Smooth muscle cell (in vitro differentiated cells): ENCODE measurements around the gene TCAF1. TPM values are rescaled to one million over a fixed set of nuclear protein-coding genes. Genes with fewer than 3 reads are reported as not detected.

ENCODE experiments used
- DNase-seq: peaks from one replicate; lab custom pipeline; 2025; ENCODE audit not compliant: unreplicated experiment; lab: John Stamatoyannopoulos, UW
- H2AFZ ChIP-seq: fragments of 200-600 bp; sonication (generic); 2 replicates; pipeline ENCODE4 v1.6.0; 2016; ENCODE audit warnings: antibody characterized with exemption, low read depth, mild to moderate bottlenecking
- H3F3A ChIP-seq: fragments of 200-600 bp; sonication (generic); 2 replicates; pipeline ENCODE4 v1.6.0; 2017; ENCODE audit warnings: antibody characterized with exemption, low read depth
- H3K27ac ChIP-seq: fragments of 200-600 bp; sonication (generic); 2 replicates; pipeline ENCODE4 v1.5.1; 2016; ENCODE audit warnings: low read depth, mild to moderate bottlenecking
- H3K27me3 ChIP-seq: fragments of 200-600 bp; sonication (generic); 2 replicates; pipeline ENCODE4 v1.6.1; 2016; ENCODE audit warnings: low read depth, mild to moderate bottlenecking
- H3K36me3 ChIP-seq: fragments of 200-600 bp; sonication (generic); 2 replicates; pipeline ENCODE4 v1.5.1; 2016; ENCODE audit warnings: low read depth
- H3K4me1 ChIP-seq: fragments of 200-600 bp; sonication (generic); 2 replicates; pipeline ENCODE4 v1.5.1; 2016; ENCODE audit warnings: low read depth
- H3K4me2 ChIP-seq: fragments of 200-600 bp; sonication (generic); 2 replicates; pipeline ENCODE4 v1.6.0; 2016; ENCODE audit warnings: mild to moderate bottlenecking
- H3K4me3 ChIP-seq: fragments of 200-600 bp; sonication (generic); 2 replicates; pipeline ENCODE4 v1.5.1; 2016; ENCODE audit warnings: mild to moderate bottlenecking
- H3K79me2 ChIP-seq: fragments of 200-600 bp; sonication (generic); 2 replicates; pipeline ENCODE4 v1.6.0; 2016; ENCODE audit warnings: low read depth, mild to moderate bottlenecking
- H3K9ac ChIP-seq: fragments of 200-600 bp; sonication (generic); 2 replicates; pipeline ENCODE4 v1.6.0; 2016; ENCODE audit warnings: low read depth
- H3K9me3 ChIP-seq: fragments of 200-600 bp; sonication (generic); replicated peaks from 2 replicates; pipeline ENCODE4 v1.5.1; 2016; ENCODE audit warnings: low read depth
- H4K20me1 ChIP-seq: fragments of 200-600 bp; sonication (generic); 2 replicates; pipeline ENCODE4 v1.6.0; 2016; ENCODE audit warnings: low read depth
- WGBS: methylation state at CpG from one replicate; pipeline ENCODE4 v1.1.7; 2016; ENCODE audit warnings: low lambda C conversion rate; 5-methylcytosine and 5-hydroxymethylcytosine counted together
- polyA plus RNA-seq: library from polyadenylated mRNA; unstranded; fragments of >200 nt; fragmentation: Nextera tagmentation; extraction: Ambion mirVana; gene quantifications from 2 replicates; pipeline ENCODE4 v1.2.1, GENCODE V29; 2016
- total RNA-seq: library from RNA; depleted of rRNA; stranded (reverse); fragments of >200 nt; gene quantifications from 2 replicates; pipeline ENCODE4 v1.2.3, GENCODE V29; 2014
- TF ChIP-seq, protein P1 (sequence below): fragments of 200-600 bp; sonication (generic); IDR thresholded peaks from 2 replicates; pipeline ENCODE4 v1.5.1; 2017; ENCODE audit warnings: borderline replicate concordance, mild to moderate bottlenecking, antibody characterized with exemption; ENCODE audit not compliant: insufficient read depth, poor library complexity, severe bottlenecking

Gene TCAF1
- total and polyA plus RNA-seq, 2 experiments from 2014 or later = 147 to 177 TPM

- no peak for DNase-seq
- no peaks in the 10 kb centered on the region for H3K9me3 ChIP-seq
- peak overlapping the region; percentile 71 for H2AFZ ChIP-seq
- peaks cover 52% of the 10 kb centered on the region for H3K79me2 ChIP-seq
- WGBS = 2% methylated on average over 14 of the region's 14 CpGs
- peaks cover 50% of the 10 kb centered on the region for H4K20me1 ChIP-seq
- H3K27me3 ChIP-seq = no peaks in the 10 kb centered on the region
- H3K27ac ChIP-seq = peak overlapping the region; percentile 87
- TF ChIP-seq, protein P1, sequence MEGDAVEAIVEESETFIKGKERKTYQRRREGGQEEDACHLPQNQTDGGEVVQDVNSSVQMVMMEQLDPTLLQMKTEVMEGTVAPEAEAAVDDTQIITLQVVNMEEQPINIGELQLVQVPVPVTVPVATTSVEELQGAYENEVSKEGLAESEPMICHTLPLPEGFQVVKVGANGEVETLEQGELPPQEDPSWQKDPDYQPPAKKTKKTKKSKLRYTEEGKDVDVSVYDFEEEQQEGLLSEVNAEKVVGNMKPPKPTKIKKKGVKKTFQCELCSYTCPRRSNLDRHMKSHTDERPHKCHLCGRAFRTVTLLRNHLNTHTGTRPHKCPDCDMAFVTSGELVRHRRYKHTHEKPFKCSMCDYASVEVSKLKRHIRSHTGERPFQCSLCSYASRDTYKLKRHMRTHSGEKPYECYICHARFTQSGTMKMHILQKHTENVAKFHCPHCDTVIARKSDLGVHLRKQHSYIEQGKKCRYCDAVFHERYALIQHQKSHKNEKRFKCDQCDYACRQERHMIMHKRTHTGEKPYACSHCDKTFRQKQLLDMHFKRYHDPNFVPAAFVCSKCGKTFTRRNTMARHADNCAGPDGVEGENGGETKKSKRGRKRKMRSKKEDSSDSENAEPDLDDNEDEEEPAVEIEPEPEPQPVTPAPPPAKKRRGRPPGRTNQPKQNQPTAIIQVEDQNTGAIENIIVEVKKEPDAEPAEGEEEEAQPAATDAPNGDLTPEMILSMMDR = no peak
- H3K36me3 ChIP-seq = no peaks in the 10 kb centered on the region
- H3K4me1 ChIP-seq = peaks cover 46% of the 10 kb centered on the region
- no peaks in the 10 kb centered on the region for H3F3A ChIP-seq
- peak overlapping the region; percentile 88 for H3K4me2 ChIP-seq
- peak overlapping the region; percentile 91 for H3K9ac ChIP-seq
- H3K4me3 ChIP-seq = peak overlapping the region; percentile 87
These were observed 676 bp downstream of the TCAF1 start for GRCh38 chr7:143901332-143901667.

DNA sequence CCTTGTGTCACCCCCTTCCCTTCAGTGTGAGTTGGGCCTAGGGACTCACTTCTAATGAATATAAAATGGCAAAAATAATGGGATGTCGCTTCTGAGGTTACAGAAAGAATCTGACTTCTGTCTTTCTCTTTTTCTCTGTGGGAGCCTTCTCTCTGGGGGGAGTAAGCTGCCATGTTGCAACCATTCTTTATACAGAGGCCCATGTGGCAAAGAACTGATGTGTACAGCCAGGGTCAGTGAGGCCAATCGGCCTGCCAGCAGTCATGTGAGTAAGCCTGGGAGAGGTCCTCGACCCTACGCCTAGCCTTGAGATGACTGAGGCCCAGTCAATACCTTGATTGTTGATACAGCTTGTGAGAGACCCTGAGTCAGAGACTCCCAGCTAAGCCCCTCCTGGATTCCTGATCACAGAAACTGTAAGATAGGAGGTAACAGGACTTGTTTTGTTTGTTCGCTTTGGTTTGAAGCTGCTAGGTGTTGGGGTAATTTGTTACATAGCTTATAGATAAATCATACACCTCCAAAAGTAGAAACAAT, 1.7 kb downstream of the TCAF1 start:
- no peak for DNase-seq
- WGBS = 49% methylated on average over 5 of the region's 5 CpGs
- peak overlapping the region; percentile 87 for H3K4me3 ChIP-seq

DNA sequence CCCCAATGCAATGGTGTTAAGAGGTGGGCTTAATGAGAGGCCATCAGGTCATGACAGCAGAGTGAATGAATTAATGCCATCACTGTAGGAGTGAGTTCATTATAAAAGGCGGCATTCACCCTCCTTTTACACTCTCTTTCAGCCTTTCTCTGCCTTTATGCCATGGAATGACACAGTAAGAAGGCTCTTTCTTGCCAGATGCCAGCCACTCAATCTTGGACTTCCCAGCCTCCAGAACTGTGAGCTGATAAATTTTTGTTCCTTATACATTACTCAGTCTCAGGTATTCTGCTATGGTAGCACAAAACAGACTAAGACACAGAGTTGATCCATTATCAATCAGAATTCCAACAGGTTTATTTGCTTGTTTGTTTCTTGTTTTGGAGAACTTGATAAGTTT, 3.2 kb downstream of the TCAF1 start:
- H3K27me3 ChIP-seq = no peaks in the 10 kb centered on the region
- no peak overlapping the region for H2AFZ ChIP-seq
- DNase-seq = no peak
- peaks cover 49% of the 10 kb centered on the region for H3K4me1 ChIP-seq
- H4K20me1 ChIP-seq = peaks cover 67% of the 10 kb centered on the region
- H3K36me3 ChIP-seq = no peaks in the 10 kb centered on the region
- peak overlapping the region; percentile 88 for H3K4me2 ChIP-seq
- H3K79me2 ChIP-seq = peaks cover 77% of the 10 kb centered on the region
- no peaks in the 10 kb centered on the region for H3K9me3 ChIP-seq
- peak overlapping the region; percentile 87 for H3K27ac ChIP-seq
- H3K9ac ChIP-seq = no peak overlapping the region
- 100% methylated on average over 1 of the region's 1 CpG for WGBS
- TF ChIP-seq, protein P1 = no peak
- no peaks in the 10 kb centered on the region for H3F3A ChIP-seq
- H3K4me3 ChIP-seq = peak overlapping the region; percentile 87

More for the DNA sequence above, 1.7 kb downstream of the TCAF1 start:
- Histone ChIP-seq H3K27ac (peak overlapping the region; percentile 87), H3K4me1 (peaks cover 49% of the 10 kb centered on the region), H3K9me3 (no peaks in the 10 kb centered on the region), H4K20me1 (peaks cover 60% of the 10 kb centered on the region), H3F3A (no peaks in the 10 kb centered on the region), H3K27me3 (no peaks in the 10 kb centered on the region), H3K4me2 (peak overlapping the region; percentile 88), H3K36me3 (no peaks in the 10 kb centered on the region), H3K9ac (peak overlapping the region; percentile 91), H2AFZ (no peak overlapping the region), H3K79me2 (peaks cover 62% of the 10 kb centered on the region)
- TF ChIP-seq, protein P1 = no peak

DNA sequence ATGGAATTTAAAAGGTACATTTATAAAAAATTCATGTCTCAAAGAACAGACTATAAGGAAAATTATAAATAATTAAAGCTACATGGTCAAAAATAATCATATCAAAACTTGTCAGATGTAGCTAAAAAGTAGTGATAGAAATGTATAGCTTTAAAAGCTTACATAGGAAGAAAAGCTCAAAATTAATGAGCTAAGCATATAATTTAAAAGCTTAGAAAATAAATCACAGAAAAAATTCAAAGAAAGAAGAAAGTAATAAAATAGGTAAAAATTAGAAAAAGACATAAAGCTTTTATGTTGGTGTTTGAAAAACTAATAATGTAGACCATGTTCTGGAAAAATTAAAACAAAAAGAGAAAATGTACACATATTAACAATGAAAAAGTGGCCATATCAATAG, 5.3 kb downstream of the TCAF1 start:
- peak overlapping the region; percentile 2 for H3K4me2 ChIP-seq

More for the DNA sequence above, 5.3 kb downstream of the TCAF1 start:
- H2AFZ ChIP-seq = no peak overlapping the region
- DNase-seq = no peak
- TF ChIP-seq, protein P1 = no peak
- H3K9me3 ChIP-seq = no peaks in the 10 kb centered on the region
- H4K20me1 ChIP-seq = peaks cover 67% of the 10 kb centered on the region
- H3K4me1 ChIP-seq = peaks cover 49% of the 10 kb centered on the region
- H3F3A ChIP-seq = no peaks in the 10 kb centered on the region
- peak overlapping the region; percentile 29 for H3K27ac ChIP-seq
- H3K36me3 ChIP-seq = no peaks in the 10 kb centered on the region
- H3K27me3 ChIP-seq = no peaks in the 10 kb centered on the region
- no peak overlapping the region for H3K4me3 ChIP-seq
- no peak overlapping the region for H3K9ac ChIP-seq
- peaks cover 99% of the 10 kb centered on the region for H3K79me2 ChIP-seq
